GM12801 (cell line): ENCODE data around the gene ORAI3.

Experiments used
- TF ChIP-seq, protein P1 (sequence below): IDR thresholded peaks from one replicate; pipeline ENCODE4 v1.5.1; 2011; ENCODE audit warnings: control low read depth; ENCODE audit not compliant: insufficient read length; ENCODE audit errors: extremely low read depth

Gene ORAI3

DNA sequence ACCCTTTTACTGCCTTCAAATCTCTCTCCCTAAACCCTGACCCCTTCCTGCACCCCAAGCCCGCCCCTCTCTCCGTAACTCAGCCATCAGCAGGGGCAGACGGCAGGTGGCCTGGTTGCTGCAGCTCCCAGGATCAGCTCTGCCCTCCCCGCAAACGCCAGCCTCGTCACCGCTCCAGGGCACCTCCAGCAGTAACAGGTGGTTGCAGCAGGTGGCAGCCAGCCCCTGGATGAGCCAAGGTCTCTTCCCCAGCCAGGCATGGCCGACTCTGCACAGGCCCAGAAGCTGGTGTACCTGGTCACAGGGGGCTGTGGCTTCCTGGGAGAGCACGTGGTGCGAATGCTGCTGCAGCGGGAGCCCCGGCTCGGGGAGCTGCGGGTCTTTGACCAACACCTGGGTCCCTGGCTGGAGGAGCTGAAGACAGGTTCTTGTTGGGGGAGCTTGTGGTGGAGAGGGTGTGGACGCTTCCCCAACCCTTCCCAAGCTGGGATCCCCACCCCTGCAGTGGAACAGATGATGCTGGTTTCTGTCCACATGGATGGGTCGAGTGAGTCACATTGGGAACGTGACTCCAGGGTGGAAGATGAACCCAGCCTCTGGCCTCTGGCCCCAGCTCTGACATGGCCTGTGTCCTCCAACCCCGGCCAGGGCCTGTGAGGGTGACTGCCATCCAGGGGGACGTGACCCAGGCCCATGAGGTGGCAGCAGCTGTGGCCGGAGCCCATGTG, 36.7 kb downstream of the ORAI3 start:
- TF ChIP-seq, protein P1, sequence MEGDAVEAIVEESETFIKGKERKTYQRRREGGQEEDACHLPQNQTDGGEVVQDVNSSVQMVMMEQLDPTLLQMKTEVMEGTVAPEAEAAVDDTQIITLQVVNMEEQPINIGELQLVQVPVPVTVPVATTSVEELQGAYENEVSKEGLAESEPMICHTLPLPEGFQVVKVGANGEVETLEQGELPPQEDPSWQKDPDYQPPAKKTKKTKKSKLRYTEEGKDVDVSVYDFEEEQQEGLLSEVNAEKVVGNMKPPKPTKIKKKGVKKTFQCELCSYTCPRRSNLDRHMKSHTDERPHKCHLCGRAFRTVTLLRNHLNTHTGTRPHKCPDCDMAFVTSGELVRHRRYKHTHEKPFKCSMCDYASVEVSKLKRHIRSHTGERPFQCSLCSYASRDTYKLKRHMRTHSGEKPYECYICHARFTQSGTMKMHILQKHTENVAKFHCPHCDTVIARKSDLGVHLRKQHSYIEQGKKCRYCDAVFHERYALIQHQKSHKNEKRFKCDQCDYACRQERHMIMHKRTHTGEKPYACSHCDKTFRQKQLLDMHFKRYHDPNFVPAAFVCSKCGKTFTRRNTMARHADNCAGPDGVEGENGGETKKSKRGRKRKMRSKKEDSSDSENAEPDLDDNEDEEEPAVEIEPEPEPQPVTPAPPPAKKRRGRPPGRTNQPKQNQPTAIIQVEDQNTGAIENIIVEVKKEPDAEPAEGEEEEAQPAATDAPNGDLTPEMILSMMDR = no peak

- TF ChIP-seq, protein P1 = no peak
Observed at GRCh38 chr16:30986129-30986991, 37.5 kb downstream of the ORAI3 start.

DNA sequence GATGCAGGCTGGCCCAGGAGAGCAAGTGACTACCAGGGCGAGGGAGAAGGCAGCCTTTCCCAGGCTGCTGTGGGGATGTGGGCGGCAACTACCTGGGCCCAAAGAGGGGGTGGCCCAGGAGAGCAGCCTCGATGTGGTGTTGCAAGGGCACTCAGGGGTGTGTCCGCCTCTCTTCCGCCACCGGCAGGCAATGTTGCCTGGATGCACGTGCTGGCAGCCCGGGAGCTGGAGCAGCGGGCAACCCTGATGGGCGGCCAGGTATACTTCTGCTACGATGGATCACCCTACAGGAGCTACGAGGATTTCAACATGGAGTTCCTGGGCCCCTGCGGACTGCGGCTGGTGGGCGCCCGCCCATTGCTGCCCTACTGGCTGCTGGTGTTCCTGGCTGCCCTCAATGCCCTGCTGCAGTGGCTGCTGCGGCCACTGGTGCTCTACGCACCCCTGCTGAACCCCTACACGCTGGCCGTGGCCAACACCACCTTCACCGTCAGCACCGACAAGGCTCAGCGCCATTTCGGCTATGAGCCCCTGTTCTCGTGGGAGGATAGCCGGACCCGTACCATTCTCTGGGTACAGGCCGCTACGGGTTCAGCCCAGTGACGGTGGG, 38.8 kb downstream of the ORAI3 start:
- TF ChIP-seq, protein P1 = no peak

DNA sequence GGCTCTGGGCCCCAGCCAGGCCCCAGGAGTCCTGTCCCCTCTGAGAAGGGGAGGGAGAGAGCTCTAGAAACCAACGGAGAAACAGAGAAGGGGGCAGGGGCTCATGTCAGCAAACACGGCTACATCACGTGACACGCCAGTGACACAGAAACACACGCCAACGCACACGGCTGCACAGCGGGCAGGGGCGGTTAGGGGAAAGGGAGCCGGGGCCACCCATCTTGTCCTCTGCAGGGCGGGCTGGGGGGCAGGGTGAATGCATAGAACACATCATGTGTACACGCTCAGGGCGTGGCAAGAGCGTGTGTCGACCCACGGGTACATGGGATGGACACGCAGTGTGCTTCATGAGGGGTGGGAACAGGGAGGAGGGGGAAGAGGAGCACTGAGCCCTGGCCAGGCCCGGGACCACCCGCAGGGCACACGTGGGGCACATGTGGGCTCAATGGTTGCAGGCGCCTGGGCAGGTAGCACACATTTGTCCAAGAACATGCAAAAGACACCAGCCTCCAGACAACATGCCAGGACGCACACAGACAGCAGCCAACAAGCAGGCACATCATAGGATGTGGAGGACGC, 40.7 kb downstream of the ORAI3 start:
- TF ChIP-seq, protein P1 = no peak

DNA sequence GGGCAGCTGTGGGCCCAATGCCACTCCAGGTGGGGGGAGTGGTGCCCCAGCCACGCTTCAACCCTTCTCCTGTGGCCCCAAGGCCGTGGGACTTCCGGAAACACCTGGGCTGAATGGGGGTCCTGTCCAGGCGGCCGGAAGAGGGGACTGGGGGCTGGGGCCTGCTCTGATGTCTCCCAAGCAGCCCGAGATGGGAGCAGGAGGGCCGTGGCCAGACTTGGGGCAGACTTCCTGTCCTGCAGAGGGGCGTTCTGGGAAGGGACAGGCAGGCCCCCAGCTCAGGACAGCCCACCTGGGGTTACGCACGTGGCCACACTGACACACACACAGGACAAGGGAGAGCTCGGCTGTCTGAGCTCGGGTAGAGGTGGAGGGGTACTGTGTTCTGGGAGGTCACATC, 41.2 kb downstream of the ORAI3 start:
- TF ChIP-seq, protein P1 = no peak

- TF ChIP-seq, protein P1 = no peak
Observed at GRCh38 chr16:30991052-30991451, 42.2 kb downstream of the ORAI3 start.

DNA sequence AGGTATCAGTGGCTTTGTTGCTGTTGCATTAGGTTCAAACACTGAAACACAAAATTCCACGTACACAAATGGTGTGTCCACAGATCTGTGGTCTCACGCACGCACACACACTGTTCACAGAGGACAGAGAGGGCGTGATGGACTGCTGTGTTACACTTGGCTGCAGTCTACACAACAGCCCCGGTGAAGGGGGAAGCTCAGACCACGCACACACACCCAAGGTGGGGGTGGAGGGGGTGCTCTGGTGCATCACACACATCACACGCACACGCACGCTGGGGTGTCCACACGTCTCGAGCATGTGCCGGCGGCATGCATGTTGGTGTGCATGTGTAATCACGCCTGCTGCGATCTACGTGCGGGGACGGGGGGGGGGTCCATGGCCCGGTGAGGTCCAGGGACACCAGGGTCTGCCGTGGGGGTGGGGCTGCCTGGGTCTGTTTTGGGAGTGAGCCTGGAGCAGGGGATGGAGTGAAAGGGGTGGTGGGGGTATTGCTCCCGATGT, 43.5 kb downstream of the ORAI3 start:
- TF ChIP-seq, protein P1 = no peak
